GM19463 (cell line): ENCODE data around the gene OGFR.

ENCODE experiments used
- ATAC-seq: cut with Tn5 transposase; IDR thresholded peaks from one replicate; pipeline ENCODE4 v1.9.1; 2021; ENCODE audit warnings: mild to moderate bottlenecking, moderate library complexity; ENCODE audit not compliant: unreplicated experiment

OGFR gene

GRCh38 chr20:62769346-62770071 lies 35.1 kb upstream of the OGFR start:
- no peak for ATAC-seq

DNA sequence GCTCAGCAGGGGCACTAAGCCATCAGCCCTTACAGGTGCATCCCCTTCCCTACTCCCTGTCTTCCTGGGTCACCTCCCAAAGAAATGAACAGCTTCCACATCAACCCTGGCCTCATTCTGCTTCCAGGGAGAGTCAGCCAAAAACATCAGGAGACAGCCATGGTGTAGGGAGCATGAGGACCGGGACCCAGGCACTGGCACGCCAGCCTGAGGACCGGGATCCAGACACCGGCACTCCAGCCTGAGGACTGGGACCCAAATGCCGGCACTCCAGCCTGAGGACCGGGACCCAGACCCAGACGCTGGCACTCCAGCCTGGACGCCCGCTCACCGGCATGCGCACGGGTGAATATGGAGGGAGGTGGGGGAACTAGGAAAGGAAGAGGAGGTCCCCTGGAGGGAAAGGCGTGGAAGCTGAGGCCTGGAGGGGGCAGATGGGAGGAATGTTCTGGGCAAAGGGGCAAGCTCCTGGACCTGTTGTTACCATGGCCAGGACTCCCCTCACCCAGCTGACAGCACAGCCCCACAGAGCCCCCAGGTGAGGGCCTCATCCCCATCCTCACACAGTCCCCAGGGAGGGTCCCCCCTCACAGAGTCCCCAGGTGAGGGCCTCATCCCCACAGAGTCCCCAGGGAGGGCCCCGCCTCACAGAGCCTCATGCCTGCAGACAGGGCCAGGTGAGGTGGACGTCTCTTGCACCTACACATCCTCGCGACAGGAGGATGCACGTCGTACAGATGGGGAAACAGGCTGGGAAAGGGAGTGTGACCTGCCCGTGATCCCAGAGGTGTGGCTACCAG lies 34.3 kb upstream of the OGFR start:
- ATAC-seq = no peak

- no peak for ATAC-seq
Measured at GRCh38 chr20:62770916-62771315, 33.7 kb upstream of the OGFR start.

GRCh38 chr20:62771396-62772102 lies 33.1 kb upstream of the OGFR start:
- ATAC-seq = no peak

- no peak for ATAC-seq
Measured at GRCh38 chr20:62772103-62772611, 32.5 kb upstream of the OGFR start.

DNA sequence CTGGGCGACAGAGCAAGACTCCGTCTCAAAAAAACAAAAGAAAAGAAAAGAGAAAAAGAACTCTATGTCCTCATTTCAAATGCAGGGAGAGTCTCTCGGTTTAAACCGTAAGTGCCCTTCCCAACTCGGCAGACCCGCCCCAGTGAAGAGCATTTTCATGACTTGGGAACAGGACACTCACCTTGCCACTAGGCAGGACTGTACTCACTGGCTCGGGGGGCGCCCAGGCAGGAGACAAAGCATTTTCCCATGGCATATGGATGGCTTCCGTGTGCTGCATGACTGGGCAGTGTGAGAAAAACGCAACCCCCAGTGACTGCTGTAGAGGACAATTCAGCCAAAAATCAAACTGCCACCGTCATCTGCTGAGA lies 32.0 kb upstream of the OGFR start:
- ATAC-seq = no peak

- no peak for ATAC-seq
Measured at GRCh38 chr20:62772990-62773844, 31.4 kb upstream of the OGFR start.

- no peak for ATAC-seq
Measured at GRCh38 chr20:62773845-62774714, 30.6 kb upstream of the OGFR start.

- no peak for ATAC-seq
Measured at GRCh38 chr20:62774762-62775161, 29.9 kb upstream of the OGFR start.

DNA sequence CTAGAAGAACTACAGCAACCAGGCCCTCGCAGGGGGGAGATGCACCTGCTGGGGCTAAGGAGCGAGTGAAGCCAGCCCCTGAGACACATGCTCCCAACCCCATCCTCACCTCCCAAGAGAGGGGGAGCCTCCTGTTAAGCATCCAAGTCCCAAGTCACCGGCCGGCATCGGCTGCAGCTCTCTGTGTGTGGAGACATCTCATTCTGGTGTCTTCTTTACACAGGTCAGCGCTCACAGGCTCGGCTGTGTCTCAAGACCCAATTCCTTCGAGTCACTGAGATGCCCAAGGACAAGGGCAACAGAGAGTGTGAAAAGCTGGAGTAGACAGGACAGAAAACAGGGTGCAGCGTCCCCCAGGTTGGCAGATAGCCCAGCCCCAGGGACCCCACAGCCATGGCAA lies 29.4 kb upstream of the OGFR start:
- no peak for ATAC-seq

GRCh38 chr20:62776035-62776691 lies 28.5 kb upstream of the OGFR start:
- ATAC-seq = no peak

GRCh38 chr20:62776692-62777527 lies 27.7 kb upstream of the OGFR start:
- no peak for ATAC-seq

- no peak for ATAC-seq
Measured at GRCh38 chr20:62777528-62777830, 27.2 kb upstream of the OGFR start.

DNA sequence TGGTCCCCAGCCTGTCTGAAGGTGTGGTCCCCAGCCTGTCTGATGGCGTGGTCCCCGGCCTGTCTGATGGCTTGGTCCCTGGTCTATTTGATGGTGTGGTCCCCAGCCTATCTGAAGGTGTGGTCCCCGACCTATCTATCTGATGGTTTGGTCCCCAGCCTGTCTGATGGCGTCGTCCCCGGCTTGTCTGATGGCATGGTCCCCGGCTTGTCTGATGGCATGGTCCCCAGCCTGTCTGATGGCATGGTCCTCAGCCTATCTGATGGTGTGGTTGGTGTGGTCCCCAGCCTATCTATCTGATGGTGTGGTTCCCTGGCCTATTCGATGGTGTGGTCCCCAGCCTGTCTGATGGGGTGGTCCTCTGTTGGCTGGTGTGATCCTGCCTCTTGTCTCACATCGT lies 26.6 kb upstream of the OGFR start:
- no peak for ATAC-seq

DNA sequence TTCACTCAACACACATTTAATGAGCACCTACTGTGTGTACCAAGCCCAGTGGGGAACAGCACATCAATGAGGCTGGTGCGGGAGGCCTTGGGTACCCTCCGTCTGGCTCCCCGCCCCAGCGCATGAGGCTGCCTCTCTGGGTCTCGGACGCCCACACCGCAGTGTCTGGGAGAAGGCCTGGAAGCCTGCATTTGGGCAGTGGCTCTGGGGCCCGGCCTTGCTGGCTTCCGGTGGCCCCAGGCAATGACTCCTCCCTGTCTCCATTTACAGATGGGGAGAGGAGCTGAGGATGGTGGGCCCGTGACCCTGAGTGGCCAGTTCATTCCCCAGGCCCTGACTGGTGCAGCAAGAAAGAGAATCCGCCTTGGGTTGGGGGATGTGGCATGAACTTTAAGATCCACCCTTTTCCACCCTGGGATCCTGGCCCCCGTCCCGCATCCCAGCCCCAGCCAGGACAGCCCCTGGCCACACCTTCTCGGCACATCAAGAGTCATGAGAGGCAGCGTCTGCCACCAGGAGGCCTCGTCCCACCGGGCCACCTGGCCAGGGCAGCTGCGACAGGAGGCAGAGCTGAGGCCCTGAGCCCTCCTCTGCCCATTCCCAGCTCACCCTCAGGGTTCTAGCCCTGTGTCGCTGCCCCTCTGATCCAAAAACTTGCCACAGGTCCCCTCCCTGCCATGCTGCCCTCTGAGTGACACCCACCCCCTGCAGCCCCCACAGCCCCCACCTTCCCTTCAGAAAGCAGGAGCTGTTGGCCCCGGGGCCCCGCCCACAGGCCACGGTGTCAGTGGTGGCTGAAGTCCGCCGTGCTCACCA lies 25.8 kb upstream of the OGFR start:
- ATAC-seq = no peak

GRCh38 chr20:62779417-62779685 lies 25.3 kb upstream of the OGFR start:
- ATAC-seq = no peak

DNA sequence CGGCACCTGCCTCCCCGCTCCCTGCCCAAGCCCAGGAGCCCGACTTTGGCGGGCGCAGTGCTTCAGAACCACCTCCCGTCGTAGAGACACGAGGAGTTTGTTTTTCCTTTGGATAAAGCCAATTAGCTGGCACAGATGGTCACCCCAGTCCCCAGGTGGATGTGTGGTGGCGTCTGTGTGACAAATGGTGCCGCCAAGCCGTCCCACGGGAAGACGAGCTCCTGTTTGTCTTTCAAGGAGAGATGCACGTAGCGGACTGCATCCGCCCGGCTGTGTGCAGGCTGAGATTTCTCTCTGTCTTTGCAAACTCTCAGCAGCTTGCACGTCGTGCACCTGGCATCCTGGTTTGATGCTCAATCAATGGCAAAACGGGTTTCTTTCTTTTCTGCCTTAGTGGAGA lies 24.4 kb upstream of the OGFR start:
- ATAC-seq = no peak

- no peak for ATAC-seq
Measured at GRCh38 chr20:62780696-62781095, 23.9 kb upstream of the OGFR start.
